Activated CD8-positive, alpha-beta memory T cell treated with anti-CD3 and anti-CD28 coated beads, Interleukin-2, amount 50 U/mL, for 1 hour (primary cell): ENCODE results near the gene AP3D1.

Source experiments
- DNase-seq: peaks from one replicate; pipeline ENCODE4 v3.0.0-alpha.2; 2020; ENCODE audit errors: extremely low read depth

Gene AP3D1

GRCh38 chr19:2084993-2085720, 66.2 kb downstream of the AP3D1 start:
- DNase-seq = peak; percentile 96

GRCh38 chr19:2083174-2083854, 68.1 kb downstream of the AP3D1 start:
- no peak for DNase-seq

GRCh38 chr19:2081873-2082810, 69.2 kb downstream of the AP3D1 start:
- DNase-seq = no peak

- no peak for DNase-seq
Measured at GRCh38 chr19:2080336-2080988, 70.9 kb downstream of the AP3D1 start.

GRCh38 chr19:2079865-2080301, 71.5 kb downstream of the AP3D1 start:
- no peak for DNase-seq

GRCh38 chr19:2079076-2079864, 72.1 kb downstream of the AP3D1 start:
- DNase-seq = no peak

GRCh38 chr19:2077833-2078619, 73.3 kb downstream of the AP3D1 start:
- DNase-seq = no peak

GRCh38 chr19:2077398-2077797, 74.0 kb downstream of the AP3D1 start:
- no peak for DNase-seq

GRCh38 chr19:2076526-2076944, 74.8 kb downstream of the AP3D1 start:
- DNase-seq = no peak

- DNase-seq = no peak
Measured at GRCh38 chr19:2072757-2073551, 78.4 kb downstream of the AP3D1 start.

- DNase-seq = no peak
Measured at GRCh38 chr19:2070986-2071673, 80.2 kb downstream of the AP3D1 start.

GRCh38 chr19:2070436-2070827, 80.9 kb downstream of the AP3D1 start:
- no peak for DNase-seq

- no peak for DNase-seq
Measured at GRCh38 chr19:2064788-2065524, 86.4 kb downstream of the AP3D1 start.

- DNase-seq = no peak
Measured at GRCh38 chr19:2064395-2064787, 87.0 kb downstream of the AP3D1 start.

- no peak for DNase-seq
Measured at GRCh38 chr19:2063824-2064223, 87.5 kb downstream of the AP3D1 start.

- no peak for DNase-seq
Measured at GRCh38 chr19:2062770-2063169, 88.6 kb downstream of the AP3D1 start.

- no peak for DNase-seq
Measured at GRCh38 chr19:2062389-2062729, 89.0 kb downstream of the AP3D1 start.
